K562 (cell line): ENCODE results near the gene ARHGDIA. TPM values are rescaled to one million over a fixed set of nuclear protein-coding genes. Genes with fewer than 3 reads are reported as not detected.

Experiments
- ARID4B ChIP-seq: sonication (generic); formaldehyde crosslinking; IDR thresholded peaks from 2 replicates; pipeline ENCODE4 v1.8.0; 2022; ENCODE audit warnings: mild to moderate bottlenecking, missing genetic modification reagents
- FOXK2 ChIP-seq, 2 experiments: fragments of 450-650 bp; IDR thresholded peaks in 1 of 2; conservative IDR thresholded peaks in 1 of 2; 2 replicates each; pipeline ENCODE4 v1.6.1; 2016; ENCODE audit warnings: low read depth in 2 of 2, mild to moderate bottlenecking in 1 of 2
- GABPB2 ChIP-seq: fragments of 250-450 bp; sonication (Bioruptor Pico); conservative IDR thresholded peaks from 2 replicates; pipeline ENCODE4 v1.5.1; 2021; ENCODE audit warnings: mild to moderate bottlenecking
- HDAC1 ChIP-seq, 2 experiments: fragments of 450-650 bp; IDR thresholded peaks; 2 replicates each; pipeline ENCODE4 v1.6.1; 2016 to 2017; ENCODE audit warnings: inconsistent platforms in 1 of 2, mild to moderate bottlenecking in 1 of 2, moderate library complexity in 1 of 2
- HDAC2 ChIP-seq: fragments of 450-650 bp; IDR thresholded peaks from 2 replicates; pipeline ENCODE4 v1.6.1; 2016; ENCODE audit warnings: mild to moderate bottlenecking
- HMGXB4 ChIP-seq: sonication (generic); formaldehyde crosslinking; IDR thresholded peaks from 2 replicates; pipeline ENCODE4 v1.8.1; 2023; ENCODE audit warnings: mild to moderate bottlenecking, missing genetic modification reagents
- JUN ChIP-seq, 2 experiments: sonication (generic) in 1 of 2; formaldehyde crosslinking in 1 of 2; IDR thresholded peaks; 2 replicates each; pipeline versions ENCODE4 v1.6.1 to v1.8.0; 2012 to 2022; ENCODE audit warnings: borderline replicate concordance in 2 of 2, mild to moderate bottlenecking in 2 of 2, improper control_type of control experiment in 1 of 2, low read depth in 1 of 2, low read length in 1 of 2, missing genetic modification reagents in 1 of 2
- MAX ChIP-seq: sonication (generic); formaldehyde crosslinking; IDR thresholded peaks from 2 replicates; pipeline ENCODE4 v1.9.0; 2022; ENCODE audit warnings: mild to moderate bottlenecking, missing genetic modification reagents
- NFE2 ChIP-seq: IDR thresholded peaks from 2 replicates; pipeline ENCODE4 v1.6.1; 2014; ENCODE audit warnings: antibody characterized with exemption, low read depth
- NR2C1 ChIP-seq, 2 experiments: fragments of 450-650 bp; IDR thresholded peaks; 2 replicates each; pipeline ENCODE4 v1.6.1; 2017; ENCODE audit warnings: mild to moderate bottlenecking in 2 of 2, antibody characterized with exemption in 1 of 2, inconsistent platforms in 1 of 2, missing compliant biosample characterization in 1 of 2, missing genetic modification characterization in 1 of 2
- POLR2G ChIP-seq: fragments of 200-400 bp; formaldehyde crosslinking; IDR thresholded peaks from 2 replicates; pipeline ENCODE4 v1.6.1; 2017; ENCODE audit warnings: low read depth, mild to moderate bottlenecking, antibody characterized with exemption, low read length, moderate library complexity
- RB1 ChIP-seq: fragments of 450-650 bp; IDR thresholded peaks from 2 replicates; pipeline ENCODE4 v1.6.1; 2017; ENCODE audit warnings: low read depth, mild to moderate bottlenecking
- RHOXF2B ChIP-seq: fragments of 250-450 bp; sonication (Bioruptor Pico); conservative IDR thresholded peaks from 2 replicates; pipeline ENCODE4 v1.5.1; 2021
- SUPT5H ChIP-seq: fragments of 450-650 bp; IDR thresholded peaks from 2 replicates; pipeline ENCODE4 v1.6.1; 2016
- ZEB2 ChIP-seq: fragments of 450-650 bp; IDR thresholded peaks from 2 replicates; pipeline ENCODE4 v1.6.1; 2016
- polyA plus RNA-seq, 8 experiments: library from polyadenylated mRNA; depleted of rRNA in 4 of 8; stranded (reverse) in 5 of 8; unstranded in 3 of 8; fragments of >200 nt; fragmentation: Nextera tagmentation in 2 of 8; fragmentation: Illumina TruSeq in 1 of 8; extraction: Ambion mirVana in 2 of 8; extraction: Trizol in 1 of 8; gene quantifications; 2 replicates each; pipeline versions ENCODE4 v1.2.1 to v1.2.3, GENCODE V29; 2011 to 2014; ENCODE audit warnings: inconsistent platforms in 1 of 8, missing spikeins in 1 of 8
- total RNA-seq, 7 experiments: library from RNA; depleted of rRNA in 6 of 7; stranded (reverse); fragments of >200 nt in 6 of 7; fragmentation: Illumina TruSeq in 2 of 7; extraction: Trizol in 2 of 7; gene quantifications; 2 replicates each; pipeline versions ENCODE4 v1.2.1 to v1.2.3, GENCODE V29; 2011 to 2021; ENCODE audit warnings: low replicate concordance in 1 of 7

ARHGDIA gene
- total and polyA plus RNA-seq, 9 of the 15 experiments (the other 6 are each of a cell fraction or from before 2014, with no cell fraction given), result 9.6 to 340 (median 97.6) TPM

- TF ChIP-seq ZEB2 (0 out of 2 replicates have a peak, but pooled peaks have one; percentile 30), SUPT5H (no peak), RHOXF2B (CRISPR knock-in tag) (no peak), HMGXB4 (no peak; the same call in 1 of the 2 replicates), RB1 (peak; percentile 40; the same call in 1 of the 2 replicates), NR2C1 (IDR thresholded peaks at IDR 0.05) (no peak), NR2C1 (tag; IDR thresholded peaks at IDR 0.05) (peak; percentile 40; the same call in 1 of the 2 replicates), HDAC1 (IDR thresholded peaks at IDR 0.05) (0 out of 4 replicates have a peak, but pooled peaks of 1 of the 2 experiments have one; percentile 48), NFE2 (no peak), ARID4B (CRISPR knock-in tag) (peak; percentile 52; the same call in 1 of the 2 replicates), FOXK2 (conservative IDR thresholded peaks at IDR 0.05 in 1 of 2, IDR thresholded peaks at IDR 0.05 in 1 of 2; ENCODE audit: low read depth in 2 of 2) (peak in 1 of 2 experiments; percentile 11; a peak in 1 of 4 replicates), MAX (peak; percentile 89), POLR2G (peak; percentile 55; the same call in 1 of the 2 replicates), HDAC2 (peak; percentile 57; the same call in 1 of the 2 replicates), GABPB2 (no peak), JUN (IDR thresholded peaks at IDR 0.05; ENCODE audit: borderline replicate concordance, low read depth, low read length) (peak; percentile 93), JUN (CRISPR knock-in tag; IDR thresholded peaks at IDR 0.05; ENCODE audit: borderline replicate concordance) (no peak)
Observed at GRCh38 chr17:81912441-81913309, 41.5 kb upstream of the ARHGDIA start (continued).
